Neural progenitor cell (in vitro differentiated cells): ENCODE measurements around the gene ZFP36L2. TPM values are rescaled to one million over a fixed set of nuclear protein-coding genes. Genes with fewer than 3 reads are reported as not detected.

Experiments used
- DNase-seq: peaks from one replicate; pipeline ENCODE4 v3.0.0-alpha.2; 2016; ENCODE audit warnings: low spot score
- H2AFZ ChIP-seq: fragments of 200-600 bp; sonication (generic); replicated peaks from 2 replicates; pipeline ENCODE4 v1.6.1; 2016; ENCODE audit warnings: antibody characterized with exemption
- H3F3A ChIP-seq: fragments of 200-600 bp; sonication (generic); 2 replicates; pipeline ENCODE4 v1.6.1; 2016; ENCODE audit warnings: antibody characterized with exemption, low read depth
- H3K27ac ChIP-seq: fragments of 200-600 bp; sonication (generic); 2 replicates; pipeline ENCODE4 v1.5.1; 2016; ENCODE audit warnings: mild to moderate bottlenecking
- H3K27me3 ChIP-seq: fragments of 200-600 bp; sonication (generic); 2 replicates; pipeline ENCODE4 v1.6.1; 2016; ENCODE audit warnings: mild to moderate bottlenecking, moderate library complexity
- H3K36me3 ChIP-seq: fragments of 200-600 bp; sonication (generic); 2 replicates; pipeline ENCODE4 v1.5.1; 2016
- H3K4me1 ChIP-seq: fragments of 200-600 bp; sonication (generic); 2 replicates; pipeline ENCODE4 v1.6.1; 2016; ENCODE audit warnings: mixed run types
- H3K4me2 ChIP-seq: fragments of 200-600 bp; sonication (generic); 2 replicates; pipeline ENCODE4 v1.6.1; 2016
- H3K4me3 ChIP-seq: fragments of 200-600 bp; sonication (generic); 2 replicates; pipeline ENCODE4 v1.5.1; 2016
- H3K79me2 ChIP-seq: fragments of 200-600 bp; sonication (generic); 2 replicates; pipeline ENCODE4 v1.6.1; 2016; ENCODE audit warnings: low read depth
- H3K9ac ChIP-seq: fragments of 200-600 bp; sonication (generic); 2 replicates; pipeline ENCODE4 v1.6.1; 2016
- H3K9me3 ChIP-seq: fragments of 200-600 bp; sonication (generic); 2 replicates; pipeline ENCODE4 v1.5.1; 2016; ENCODE audit warnings: low read depth
- H4K20me1 ChIP-seq: fragments of 200-600 bp; sonication (generic); 2 replicates; pipeline ENCODE4 v1.6.1; 2016; ENCODE audit warnings: low read depth
- H3K27ac Mint-ChIP-seq: 3 replicates; pipeline ENCODE4 v1.8.0; 2021; ENCODE audit warnings: mixed read lengths
- H3K27me3 Mint-ChIP-seq: 2 replicates; pipeline ENCODE4 v1.8.0; 2022; ENCODE audit warnings: low read depth, mild to moderate bottlenecking, inconsistent platforms, moderate library complexity, mixed read lengths; ENCODE audit not compliant: insufficient read depth
- H3K36me3 Mint-ChIP-seq: 3 replicates; pipeline ENCODE4 v1.8.0; 2021; ENCODE audit warnings: mixed read lengths
- H3K4me1 Mint-ChIP-seq: 3 replicates; pipeline ENCODE4 v1.8.0; 2021; ENCODE audit warnings: mixed read lengths
- H3K4me3 Mint-ChIP-seq: 3 replicates; pipeline ENCODE4 v1.8.0; 2021; ENCODE audit warnings: mild to moderate bottlenecking, moderate library complexity, mixed read lengths
- H3K9me3 Mint-ChIP-seq: 3 replicates; pipeline ENCODE4 v1.8.0; 2020; ENCODE audit warnings: mixed read lengths
- CTCF ChIP-seq: fragments of 200-600 bp; sonication (generic); IDR thresholded peaks from 2 replicates; pipeline ENCODE4 v1.5.1; 2017; ENCODE audit warnings: antibody characterized with exemption, mild to moderate bottlenecking
- EZH2 ChIP-seq: fragments of 200-600 bp; sonication (generic); IDR thresholded peaks from 2 replicates; pipeline ENCODE4 v1.6.1; 2017; ENCODE audit warnings: antibody characterized with exemption, mild to moderate bottlenecking, moderate library complexity
- EZH2phosphoT487 ChIP-seq: fragments of 200-600 bp; sonication (generic); IDR thresholded peaks from 2 replicates; pipeline ENCODE4 v1.6.1; 2017; ENCODE audit warnings: antibody characterized with exemption
- total RNA-seq: library from RNA; depleted of rRNA; stranded (reverse); fragments of >200 nt; gene quantifications from 2 replicates; pipeline ENCODE4 v1.2.3, GENCODE V29; 2015; ENCODE audit warnings: low replicate concordance

ZFP36L2 gene
- total RNA-seq, 1 donor from 2014 or later, result 13.8 TPM

GRCh38 chr2:43269074-43269572 is 42.7 kb upstream of the ZFP36L2 start:
- no peak overlapping the region for H3K4me3 ChIP-seq
- no peaks in the 10 kb centered on the region for H3K36me3 ChIP-seq
- no peaks in the 10 kb centered on the region for H3K27me3 ChIP-seq
- no peak overlapping the region for H3K4me2 ChIP-seq
- no peaks in the 10 kb centered on the region for H3K9me3 Mint-ChIP-seq
- H2AFZ ChIP-seq, result no peak overlapping the region
- H3K27ac ChIP-seq, result no peak overlapping the region
- no peaks in the 10 kb centered on the region for H3K79me2 ChIP-seq
- peaks cover 11% of the 10 kb centered on the region for H3F3A ChIP-seq
- peak; percentile 43 for DNase-seq
- H3K27ac Mint-ChIP-seq, result peak overlapping the region; percentile 84
- peaks cover 2% of the 10 kb centered on the region for H3K27me3 Mint-ChIP-seq
- H3K9me3 ChIP-seq, result no peaks in the 10 kb centered on the region
- H3K4me1 Mint-ChIP-seq, result peaks cover 52% of the 10 kb centered on the region
- H3K4me3 Mint-ChIP-seq, result peak overlapping the region; percentile 27
- H4K20me1 ChIP-seq, result no peaks in the 10 kb centered on the region
- H3K36me3 Mint-ChIP-seq, result peaks cover 6% of the 10 kb centered on the region
- H3K9ac ChIP-seq, result no peak overlapping the region
- H3K4me1 ChIP-seq, result peaks cover 38% of the 10 kb centered on the region
- TF ChIP-seq CTCF, result no peak
- no peak for TF ChIP-seq EZH2phosphoT487
- TF ChIP-seq EZH2, result no peak

GRCh38 chr2:43268066-43268953 is 41.9 kb upstream of the ZFP36L2 start:
- Histone ChIP-seq H3K36me3 (no peaks in the 10 kb centered on the region), H3K79me2 (no peaks in the 10 kb centered on the region), H2AFZ (no peak overlapping the region), H3K4me2 (no peak overlapping the region), H3K4me3 (no peak overlapping the region), H3K9me3 (no peaks in the 10 kb centered on the region), H3F3A (peaks cover 11% of the 10 kb centered on the region), H3K4me1 (peaks cover 38% of the 10 kb centered on the region), H3K27ac (no peak overlapping the region), H3K27me3 (no peaks in the 10 kb centered on the region), H4K20me1 (no peaks in the 10 kb centered on the region), H3K9ac (no peak overlapping the region)
- Mint-ChIP-seq H3K27ac (peak overlapping the region; percentile 69), H3K36me3 (peaks cover 6% of the 10 kb centered on the region), H3K9me3 (no peaks in the 10 kb centered on the region), H3K27me3 (peaks cover 2% of the 10 kb centered on the region), H3K4me1 (peaks cover 49% of the 10 kb centered on the region), H3K4me3 (peak overlapping the region; percentile 27)
- TF ChIP-seq CTCF (no peak), EZH2phosphoT487 (no peak), EZH2 (no peak)
- no peak for DNase-seq

GRCh38 chr2:43267381-43267780 is 41.0 kb upstream of the ZFP36L2 start:
- Histone ChIP-seq H3K36me3 (no peaks in the 10 kb centered on the region), H2AFZ (no peak overlapping the region), H3K9me3 (no peaks in the 10 kb centered on the region), H3K4me3 (no peak overlapping the region), H4K20me1 (no peaks in the 10 kb centered on the region), H3K27ac (no peak overlapping the region), H3K27me3 (no peaks in the 10 kb centered on the region), H3K9ac (no peak overlapping the region), H3F3A (peaks cover 11% of the 10 kb centered on the region), H3K4me2 (no peak overlapping the region), H3K4me1 (peaks cover 38% of the 10 kb centered on the region), H3K79me2 (no peaks in the 10 kb centered on the region)
- no peak for DNase-seq
- Mint-ChIP-seq H3K36me3 (peaks cover 11% of the 10 kb centered on the region), H3K27me3 (peaks cover 4% of the 10 kb centered on the region), H3K9me3 (no peaks in the 10 kb centered on the region), H3K4me1 (peaks cover 47% of the 10 kb centered on the region), H3K27ac (no peak overlapping the region), H3K4me3 (no peak overlapping the region)
- TF ChIP-seq EZH2phosphoT487, result no peak
- no peak for TF ChIP-seq EZH2
- no peak for TF ChIP-seq CTCF
